ENCODE results near the gene LTB4R2. TPM values are rescaled to one million over a fixed set of nuclear protein-coding genes. Genes with fewer than 3 reads are reported as not detected.

LTB4R2 gene
- total and polyA plus RNA-seq, 2 donors (not counting 3 experiments of a cell fraction or from before 2014, with no cell fraction given), result 5.5 to 13.1 TPM

GRCh38 chr14:24261256-24261968, 48.5 kb upstream of the LTB4R2 start:
- Histone ChIP-seq H3K4me3 (replicated peaks in 1 of 3; ENCODE audit: insufficient read depth in 1 of 3, low read depth in 1 of 3, low read length in 3 of 3) (no peak overlapping the region), H3K9ac (replicated peaks; ENCODE audit: extremely low read depth, insufficient read depth, low read length) (no peak overlapping the region), H3K27ac (ENCODE audit: insufficient read depth, low read depth, low read length) (no peak overlapping the region), H3K36me3 (ENCODE audit: control insufficient read depth in 2 of 2, extremely low read depth in 1 of 2, insufficient read depth in 2 of 2, low read length in 2 of 2) (peaks cover 0 to 2% of the 10 kb centered on the region in 2 experiments), H3K79me2 (ENCODE audit: control insufficient read depth, insufficient read depth, low read length) (no peaks in the 10 kb centered on the region), H3K4me1 (ENCODE audit: control insufficient read depth, extremely low read depth, insufficient read depth, low read length) (no peaks in the 10 kb centered on the region), H3K9me3 (replicated peaks; ENCODE audit: control insufficient read depth, insufficient read depth, low read length) (no peaks in the 10 kb centered on the region), H2AFZ (ENCODE audit: low read depth, low read length) (no peak overlapping the region), H3K9me1 (replicated peaks; ENCODE audit: control insufficient read depth, extremely low read depth, insufficient read depth, low read length) (no peaks in the 10 kb centered on the region), H4K20me1 (replicated peaks; ENCODE audit: control insufficient read depth, extremely low read depth, insufficient read depth, low read length) (no peaks in the 10 kb centered on the region), H3K4me2 (ENCODE audit: insufficient read depth, low read length) (no peak overlapping the region), H3K27me3 (ENCODE audit: control insufficient read depth in 2 of 2, insufficient read depth in 2 of 2, low read length in 2 of 2) (no peaks in the 10 kb centered on the region)
- DNase-seq (ENCODE audit: low read depth, low spot score) (no peak), FAIRE-seq (no peak)
- BruUV-seq (replicated peaks), result no TSS peak
- ChIA-PET CTCF (interaction anchor here (1.3 kb wide), 1 partner anchor 10 kb away, joined by 5 read pairs; the partner anchor contains the start of gene RABGGTA), POLR2A (no interaction called here)
- dilution Hi-C loops (cut with MboI; ENCODE audit: extremely low pct_ligation_motif_present, low sequenced_read_pairs), result no loop called here
- TF ChIP-seq CTCF (IDR thresholded peaks at IDR 0.05; ENCODE audit: extremely low read depth in 1 of 2, insufficient read depth in 1 of 2, low read depth in 1 of 2, low read length in 2 of 2), result no peak
- TF ChIP-seq MYC (IDR thresholded peaks at IDR 0.05; ENCODE audit: low read depth, low read length), result no peak
- no peak for TF ChIP-seq POLR2AphosphoS5 (IDR thresholded peaks at IDR 0.05; ENCODE audit: insufficient read depth, low read depth, low read length)
- TF ChIP-seq EZH2 (IDR thresholded peaks at IDR 0.05; ENCODE audit: borderline replicate concordance, low read depth, low read length, severe bottlenecking), result no peak
- no peak for TF ChIP-seq GATA2 (IDR thresholded peaks at IDR 0.05; ENCODE audit: insufficient read depth, insufficient read length, low read depth, low read length)
- no peak for TF ChIP-seq POLR2A (IDR thresholded peaks at IDR 0.05; ENCODE audit: low read depth, low read length)
- TF ChIP-seq FOS (IDR thresholded peaks at IDR 0.05; ENCODE audit: borderline replicate concordance, insufficient read depth, low read length), result no peak
- no peak for TF ChIP-seq JUN (IDR thresholded peaks at IDR 0.05; ENCODE audit: borderline replicate concordance, insufficient read depth, insufficient read length, low read depth)
- TF ChIP-seq, protein P1, sequence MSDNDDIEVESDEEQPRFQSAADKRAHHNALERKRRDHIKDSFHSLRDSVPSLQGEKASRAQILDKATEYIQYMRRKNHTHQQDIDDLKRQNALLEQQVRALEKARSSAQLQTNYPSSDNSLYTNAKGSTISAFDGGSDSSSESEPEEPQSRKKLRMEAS (IDR thresholded peaks at IDR 0.05; ENCODE audit: insufficient read depth, insufficient read length), result no peak
- intact Hi-C loops (cut with micrococcal nuclease), result no loop called here

Measured in endothelial cell of umbilical vein (primary cell).